Mucosa of rectum (tissue), 2 donors: Measurements from ENCODE around the gene P2RX7.
"Not testable (repeated sequence)": the region's sequence is repeated elsewhere in the genome, so short reads cannot be mapped to it uniquely, and the experiment has no call there.

Experiments
- H3K27ac ChIP-seq, 2 donors: one replicate each; pipeline ENCODE4 v1.7.0; 2013; ENCODE audit warnings: inconsistent platforms in 2 of 2, low read depth in 2 of 2, low read length in 2 of 2
- H3K27me3 ChIP-seq, 2 donors: one replicate each; pipeline ENCODE4 v1.7.0; 2013; ENCODE audit warnings: low read length in 2 of 2; ENCODE audit not compliant: control insufficient read depth in 2 of 2, insufficient read depth in 2 of 2
- H3K36me3 ChIP-seq, 2 donors: one replicate each; pipeline ENCODE4 v1.7.0; 2013; ENCODE audit warnings: low read length in 2 of 2; ENCODE audit not compliant: control insufficient read depth in 2 of 2, insufficient read depth in 2 of 2
- H3K4me1 ChIP-seq, 2 donors: one replicate each; pipeline ENCODE4 v1.7.0; 2013; ENCODE audit warnings: low read length in 2 of 2, mild to moderate bottlenecking in 1 of 2; ENCODE audit not compliant: control insufficient read depth in 2 of 2, insufficient read depth in 2 of 2
- H3K4me3 ChIP-seq, 2 donors: one replicate each; pipeline ENCODE4 v1.7.0; 2013; ENCODE audit warnings: low read length in 2 of 2
- H3K9ac ChIP-seq, 2 donors: one replicate each; pipeline ENCODE4 v1.7.0; 2013; ENCODE audit warnings: low read length in 2 of 2, low read depth in 1 of 2, mild to moderate bottlenecking in 1 of 2
- H3K9me3 ChIP-seq, 2 donors: one replicate each; pipeline ENCODE4 v1.7.0; 2013; ENCODE audit warnings: low read length in 2 of 2; ENCODE audit not compliant: control insufficient read depth in 2 of 2
- donor health status: healthy.
- donor health status: Normal muscosa, but diverticular disease.

The P2RX7 gene

GRCh38 chr12:121201140-121201539 lies 68.5 kb downstream of the P2RX7 start:
- H3K9ac ChIP-seq, H3K36me3 ChIP-seq, H3K9me3 ChIP-seq, H3K27me3 ChIP-seq, H3K27ac ChIP-seq, H3K4me1 ChIP-seq, H3K4me3 ChIP-seq: not testable (repeated sequence)

- no peaks in the 10 kb centered on the region for H3K9me3 ChIP-seq
- H3K9ac ChIP-seq, result no peak overlapping the region
- no peaks in the 10 kb centered on the region for H3K4me1 ChIP-seq
- H3K27ac ChIP-seq, result no peak overlapping the region
- no peaks in the 10 kb centered on the region for H3K27me3 ChIP-seq
- H3K36me3 ChIP-seq, result no peaks in the 10 kb centered on the region
- H3K4me3 ChIP-seq, result no peak overlapping the region
Observed at GRCh38 chr12:121202407-121203355, 70.0 kb downstream of the P2RX7 start.

- Histone ChIP-seq H3K27ac (no peak overlapping the region), H3K4me1 (no peaks in the 10 kb centered on the region), H3K36me3 (no peaks in the 10 kb centered on the region)
Observed at GRCh38 chr12:121203482-121203881, 70.8 kb downstream of the P2RX7 start.

GRCh38 chr12:121205491-121205890 lies 72.8 kb downstream of the P2RX7 start:
- Histone ChIP-seq H3K4me3 (no peak overlapping the region), H3K4me1 (no peaks in the 10 kb centered on the region), H3K9ac (no peak overlapping the region), H3K27me3 (no peaks in the 10 kb centered on the region), H3K27ac (no peak overlapping the region), H3K9me3 (no peaks in the 10 kb centered on the region), H3K36me3 (no peaks in the 10 kb centered on the region)

More at GRCh38 chr12:121203482-121203881, 70.8 kb downstream of the P2RX7 start:
- Histone ChIP-seq H3K27me3 (no peaks in the 10 kb centered on the region), H3K9me3 (no peaks in the 10 kb centered on the region), H3K4me3 (no peak overlapping the region), H3K9ac (no peak overlapping the region)

DNA sequence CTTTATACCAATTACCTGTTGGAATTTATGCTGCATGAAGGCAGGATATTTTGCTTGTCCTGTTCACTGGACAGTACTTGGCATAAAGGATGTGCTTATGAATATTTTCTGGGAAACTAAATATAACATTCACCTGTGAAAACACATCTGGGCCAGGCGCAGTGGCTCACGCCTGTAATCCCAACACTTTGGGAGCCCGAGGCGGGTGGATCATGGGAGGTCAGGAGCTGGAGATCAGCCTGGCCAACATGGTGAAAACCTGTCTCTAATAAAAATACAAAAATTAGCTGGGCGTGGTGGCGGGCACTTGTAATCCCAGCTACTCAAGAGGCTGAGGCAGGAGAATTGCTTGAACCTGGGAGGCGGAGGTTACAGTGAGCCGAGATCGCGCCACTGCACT lies 75.9 kb downstream of the P2RX7 start:
- H3K4me3 ChIP-seq, H3K9ac ChIP-seq, H3K9me3 ChIP-seq, H3K4me1 ChIP-seq, H3K27me3 ChIP-seq, H3K27ac ChIP-seq, H3K36me3 ChIP-seq: not testable (repeated sequence)

DNA sequence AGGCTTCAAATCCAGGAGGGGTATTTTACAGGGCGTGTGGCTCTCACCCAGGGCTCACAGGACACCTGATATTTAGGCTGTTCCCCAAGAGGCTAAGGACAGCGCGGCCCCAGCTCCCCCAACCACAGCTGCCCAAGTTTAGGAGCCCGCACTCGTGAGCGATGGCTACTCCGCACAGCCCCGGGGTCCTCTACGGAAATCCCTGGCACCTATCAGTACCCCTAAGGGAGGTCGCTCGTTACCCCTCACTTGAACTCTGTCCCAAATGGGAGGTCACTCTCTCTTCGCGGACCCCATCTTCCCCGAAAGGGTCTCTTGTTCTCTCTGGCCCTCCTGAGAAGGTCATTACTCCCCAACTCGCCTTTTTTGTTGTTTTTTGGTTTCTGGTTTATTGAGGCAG lies 76.5 kb downstream of the P2RX7 start:
- peak overlapping the region; percentile 90 to 97 for H3K9ac ChIP-seq
- peaks cover 7 to 11% of the 10 kb centered on the region in 2 donors for H3K4me1 ChIP-seq
- no peaks in the 10 kb centered on the region for H3K27me3 ChIP-seq
- peak overlapping the region; percentile 89 to 93 for H3K4me3 ChIP-seq
- peak overlapping the region; percentile 93 to 94 for H3K27ac ChIP-seq
- no peaks in the 10 kb centered on the region for H3K9me3 ChIP-seq
- peaks cover 0 to 4% of the 10 kb centered on the region in 2 donors for H3K36me3 ChIP-seq

DNA sequence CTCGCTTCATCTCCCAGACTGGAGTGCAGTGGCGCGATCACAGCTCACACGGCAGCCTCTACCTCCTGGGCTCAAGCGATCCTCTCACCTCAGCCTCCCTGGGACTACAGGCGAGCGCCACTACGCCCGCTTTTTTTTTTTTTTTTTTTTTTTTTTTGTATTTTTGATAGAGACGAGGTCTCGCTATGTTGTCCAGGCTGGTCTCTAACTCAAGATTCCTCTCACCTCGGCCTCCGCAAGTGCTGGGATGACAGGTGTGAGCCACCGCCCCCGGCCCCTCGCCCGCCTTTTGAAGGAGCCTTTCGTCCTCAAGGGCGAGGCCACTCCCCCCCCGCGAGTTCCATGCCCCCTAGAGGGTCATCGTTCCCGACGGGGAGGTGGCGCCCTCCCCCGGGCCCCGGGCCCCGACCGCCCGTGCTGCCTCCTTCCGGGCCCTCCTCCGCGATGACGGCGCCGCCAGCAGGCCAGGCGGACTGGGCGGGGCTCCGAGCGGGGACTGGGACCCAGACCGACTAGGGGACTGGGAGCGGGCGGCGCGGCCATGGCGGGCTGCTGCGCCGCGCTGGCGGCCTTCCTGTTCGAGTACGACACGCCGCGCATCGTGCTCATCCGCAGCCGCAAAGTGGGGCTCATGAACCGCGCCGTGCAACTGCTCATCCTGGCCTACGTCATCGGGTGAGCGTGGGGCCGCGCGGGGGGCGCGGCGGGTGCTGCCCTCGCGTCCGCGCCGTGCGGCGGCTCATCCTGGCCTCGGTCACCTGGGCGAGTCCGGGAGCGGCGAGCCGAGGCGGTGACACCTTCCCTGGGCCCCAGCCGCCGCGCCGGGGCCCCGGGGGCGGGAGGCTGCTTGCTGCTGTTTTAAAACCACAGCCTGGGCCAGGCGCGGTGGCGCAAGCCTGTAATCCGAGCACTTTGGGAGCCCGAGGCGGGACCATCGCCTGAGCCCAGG lies 77.2 kb downstream of the P2RX7 start, which contains the start of gene P2RX4:
P2RX4 (plus strand) TSS at position 506 of the 949 bp plus-strand sequence; CDS start at position 542, 36 bp downstream.
- Histone ChIP-seq H3K36me3 (peaks cover 0 to 4% of the 10 kb centered on the region in 2 donors), H3K27ac (peak within 1 kb of the TSS; percentile 93 to 94), H3K4me3 (peak within 1 kb of the TSS; percentile 89 to 93), H3K9ac (peak within 1 kb of the TSS; percentile 90 to 97), H3K9me3 (no peaks in the 10 kb centered on the region), H3K4me1 (peaks cover 8 to 18% of the 10 kb centered on the region in 2 donors), H3K27me3 (no peaks in the 10 kb centered on the region)

DNA sequence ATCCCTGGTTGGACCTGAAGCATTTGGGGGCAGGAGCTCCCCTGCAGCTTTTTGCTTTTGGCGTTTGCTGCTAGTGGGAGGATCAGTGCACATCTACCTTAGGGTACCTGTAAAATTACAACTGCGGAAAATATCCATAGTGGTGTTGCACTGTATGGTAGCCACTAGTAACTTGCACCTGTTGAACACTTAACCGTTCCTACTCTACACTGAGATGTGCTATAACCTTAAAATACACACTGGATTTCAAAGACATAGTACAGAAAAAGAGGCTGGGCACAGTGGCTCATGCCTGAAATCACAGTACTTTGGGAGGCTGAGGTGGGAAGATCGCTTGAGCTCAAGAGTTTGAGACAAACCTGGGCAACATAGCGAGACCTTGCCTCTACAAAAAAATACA lies 80.2 kb downstream of the P2RX7 start:
- Histone ChIP-seq H3K4me3 (no peak overlapping the region), H3K4me1 (peaks cover 21 to 43% of the 10 kb centered on the region in 2 donors), H3K9me3 (no peaks in the 10 kb centered on the region), H3K9ac (no peak overlapping the region), H3K27me3 (no peaks in the 10 kb centered on the region), H3K27ac (peak overlapping the region in 1 of 2 donors; percentile 11), H3K36me3 (peaks cover 0 to 4% of the 10 kb centered on the region in 2 donors)

- Histone ChIP-seq H3K27me3 (no peaks in the 10 kb centered on the region), H3K36me3 (peaks cover 0 to 10% of the 10 kb centered on the region in 2 donors), H3K4me1 (peaks cover 29 to 57% of the 10 kb centered on the region in 2 donors), H3K27ac (peak overlapping the region; percentile 84 to 90), H3K4me3 (peak overlapping the region in 1 of 2 donors; percentile 8), H3K9ac (peak overlapping the region; percentile 42 to 55), H3K9me3 (no peaks in the 10 kb centered on the region)
Observed at GRCh38 chr12:121214166-121214777, 81.6 kb downstream of the P2RX7 start.
